Measurements from ENCODE around the gene NAA60.
A peak's percentile ranks its signal among the peaks of the same experiment; 100 is the strongest.

The NAA60 gene

GRCh38 chr16:3454093-3454492 lies 10.6 kb downstream of the NAA60 start:
- DNase-seq, result no peak

DNA sequence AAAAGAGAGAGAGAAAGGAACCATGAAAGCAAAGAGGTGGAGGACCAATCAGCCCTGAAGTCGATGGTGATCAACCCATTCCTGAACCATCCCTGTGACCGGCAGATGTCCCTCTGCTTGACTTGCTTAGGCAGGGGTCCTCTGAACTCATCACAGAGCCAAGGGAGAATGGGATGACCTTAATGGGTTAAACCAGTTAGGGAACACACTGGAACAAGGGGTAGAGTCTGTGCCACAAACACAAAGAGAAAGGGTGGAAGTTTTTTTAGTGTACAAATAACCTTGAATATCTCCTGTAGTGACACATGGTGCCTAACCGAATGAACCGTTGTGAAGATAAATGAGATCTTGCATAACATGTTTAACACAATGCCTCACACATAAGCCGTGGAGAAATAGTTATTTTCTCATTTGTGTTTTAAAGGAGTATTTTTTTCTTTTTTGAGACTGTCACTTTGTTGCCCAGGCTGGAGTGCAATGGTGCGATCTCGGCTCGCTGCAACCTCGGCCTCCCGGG lies 11.2 kb downstream of the NAA60 start:
- H3K36me3 ChIP-seq, result no peaks in the 10 kb centered on the region; the same call in 1 of the 2 replicates
- TF ChIP-seq, protein P1, sequence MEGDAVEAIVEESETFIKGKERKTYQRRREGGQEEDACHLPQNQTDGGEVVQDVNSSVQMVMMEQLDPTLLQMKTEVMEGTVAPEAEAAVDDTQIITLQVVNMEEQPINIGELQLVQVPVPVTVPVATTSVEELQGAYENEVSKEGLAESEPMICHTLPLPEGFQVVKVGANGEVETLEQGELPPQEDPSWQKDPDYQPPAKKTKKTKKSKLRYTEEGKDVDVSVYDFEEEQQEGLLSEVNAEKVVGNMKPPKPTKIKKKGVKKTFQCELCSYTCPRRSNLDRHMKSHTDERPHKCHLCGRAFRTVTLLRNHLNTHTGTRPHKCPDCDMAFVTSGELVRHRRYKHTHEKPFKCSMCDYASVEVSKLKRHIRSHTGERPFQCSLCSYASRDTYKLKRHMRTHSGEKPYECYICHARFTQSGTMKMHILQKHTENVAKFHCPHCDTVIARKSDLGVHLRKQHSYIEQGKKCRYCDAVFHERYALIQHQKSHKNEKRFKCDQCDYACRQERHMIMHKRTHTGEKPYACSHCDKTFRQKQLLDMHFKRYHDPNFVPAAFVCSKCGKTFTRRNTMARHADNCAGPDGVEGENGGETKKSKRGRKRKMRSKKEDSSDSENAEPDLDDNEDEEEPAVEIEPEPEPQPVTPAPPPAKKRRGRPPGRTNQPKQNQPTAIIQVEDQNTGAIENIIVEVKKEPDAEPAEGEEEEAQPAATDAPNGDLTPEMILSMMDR (IDR thresholded peaks at IDR 0.05; ENCODE audit: low read depth, low read length), result no peak

More at GRCh38 chr16:3454093-3454492, 10.6 kb downstream of the NAA60 start:
- H3K36me3 ChIP-seq, result no peaks in the 10 kb centered on the region; the same call in 1 of the 2 replicates
- TF ChIP-seq, protein P1 (IDR thresholded peaks at IDR 0.05; ENCODE audit: low read depth, low read length), result no peak
- H3K4me1 ChIP-seq, result peaks cover 2% of the 10 kb centered on the region
- no peaks in the 10 kb centered on the region for H3K9me3 ChIP-seq
- H3K4me3 ChIP-seq (ENCODE audit: low read depth, low read length), result no peak overlapping the region
- no peaks in the 10 kb centered on the region for H3K27me3 ChIP-seq

GRCh38 chr16:3457434-3458252 lies 14.2 kb downstream of the NAA60 start:
- H3K4me1 ChIP-seq, result peaks cover 8% of the 10 kb centered on the region
- H3K9me3 ChIP-seq, result no peaks in the 10 kb centered on the region
- H3K27me3 ChIP-seq, result no peaks in the 10 kb centered on the region
- H3K4me3 ChIP-seq (ENCODE audit: low read depth, low read length), result peak overlapping the region; percentile 91
- peak; percentile 95 for DNase-seq
- TF ChIP-seq, protein P1 (IDR thresholded peaks at IDR 0.05; ENCODE audit: low read depth, low read length), result peak; percentile 46
- no peaks in the 10 kb centered on the region; the same call in 1 of the 2 replicates for H3K36me3 ChIP-seq

More for the DNA sequence above, 11.2 kb downstream of the NAA60 start:
- no peak for DNase-seq
- H3K4me1 ChIP-seq, result peaks cover 8% of the 10 kb centered on the region
- H3K4me3 ChIP-seq (ENCODE audit: low read depth, low read length), result no peak overlapping the region
- no peaks in the 10 kb centered on the region for H3K27me3 ChIP-seq
- no peaks in the 10 kb centered on the region for H3K9me3 ChIP-seq

GRCh38 chr16:3458278-3458851 lies 14.9 kb downstream of the NAA60 start:
- TF ChIP-seq, protein P1 (IDR thresholded peaks at IDR 0.05; ENCODE audit: low read depth, low read length), result no peak
- no peak for DNase-seq
- H3K9me3 ChIP-seq, result no peaks in the 10 kb centered on the region

DNA sequence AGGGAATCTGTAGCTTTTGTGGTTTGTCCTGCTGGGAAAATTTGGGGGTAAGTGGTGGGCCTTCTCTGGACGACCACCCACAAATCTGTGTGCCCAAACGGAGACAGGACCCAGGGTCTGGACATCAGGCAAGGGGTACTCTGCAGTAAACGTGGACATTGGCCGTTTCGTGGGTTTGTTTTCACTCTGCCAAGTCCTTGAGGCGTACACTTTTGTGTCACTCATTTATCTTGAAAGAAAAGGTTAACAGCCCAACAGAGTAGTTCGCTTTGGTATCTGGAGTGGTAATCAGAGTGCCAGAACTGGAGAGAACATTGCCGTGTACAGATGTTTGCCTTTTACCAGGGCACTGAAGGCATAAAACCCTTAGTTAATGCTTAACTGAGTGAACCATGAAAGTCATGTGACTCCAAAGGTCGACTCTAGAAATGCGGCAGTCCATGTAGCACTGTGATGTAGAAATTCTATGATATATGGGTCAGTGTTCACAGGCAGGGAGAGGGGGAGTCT lies 15.4 kb downstream of the NAA60 start:
- DNase-seq, result no peak
- Histone ChIP-seq H3K36me3 (no peaks in the 10 kb centered on the region; the same call in 1 of the 2 replicates), H3K4me1 (peaks cover 8% of the 10 kb centered on the region), H3K9me3 (no peaks in the 10 kb centered on the region), H3K27me3 (no peaks in the 10 kb centered on the region), H3K4me3 (ENCODE audit: low read depth, low read length) (peak overlapping the region; percentile 91)
- TF ChIP-seq, protein P1 (IDR thresholded peaks at IDR 0.05; ENCODE audit: low read depth, low read length), result no peak

More at GRCh38 chr16:3458278-3458851, 14.9 kb downstream of the NAA60 start:
- H3K27me3 ChIP-seq, result no peaks in the 10 kb centered on the region
- no peaks in the 10 kb centered on the region; the same call in 1 of the 2 replicates for H3K36me3 ChIP-seq
- peaks cover 8% of the 10 kb centered on the region for H3K4me1 ChIP-seq
- H3K4me3 ChIP-seq (ENCODE audit: low read depth, low read length), result peak overlapping the region; percentile 91
